CD4-positive, alpha-beta memory T cell (primary cell): ENCODE measurements around the gene RALGAPA1. TPM values are rescaled to one million over a fixed set of nuclear protein-coding genes. Genes with fewer than 3 reads are reported as not detected.

Experiments
- CTCF ChIA-PET: fragments of 350-600 bp; sonication (Branson Sonifier 250); formaldehyde crosslinking; loops from one replicate; lab custom pipeline; 2021; ENCODE audit warnings: inconsistent platforms; ENCODE audit not compliant: partially characterized antibody; lab: Charles Lee
- POLR2A ChIA-PET: fragments of 350-600 bp; sonication (Branson Sonifier 250); formaldehyde crosslinking; loops from one replicate; lab custom pipeline; 2021; ENCODE audit not compliant: partially characterized antibody; lab: Charles Lee
- DNase-seq, 5 donors: peaks; one replicate each; pipeline versions ENCODE4 v3.0.0 to v3.0.0-alpha.2; 2020 to 2022; ENCODE audit warnings: mixed read lengths in 1 of 5
- H3K27ac ChIP-seq: one replicate; pipeline ENCODE4 v1.7.0; 2013; ENCODE audit warnings: low read depth, low read length
- H3K27me3 ChIP-seq: 2 replicates; pipeline ENCODE4 v1.7.0; 2013; ENCODE audit warnings: mild to moderate bottlenecking, low read length, moderate library complexity; ENCODE audit not compliant: insufficient read depth
- H3K36me3 ChIP-seq: 2 replicates; pipeline ENCODE4 v1.7.0; 2013; ENCODE audit warnings: mild to moderate bottlenecking, low read length, moderate library complexity; ENCODE audit not compliant: insufficient read depth
- H3K4me1 ChIP-seq: 2 replicates; pipeline ENCODE4 v1.7.0; 2013; ENCODE audit warnings: mild to moderate bottlenecking, low read length, moderate library complexity; ENCODE audit not compliant: insufficient read depth
- H3K4me3 ChIP-seq, 2 donors: one replicate each; pipeline ENCODE4 v1.7.0; 2013; ENCODE audit warnings: low read length in 2 of 2, mild to moderate bottlenecking in 1 of 2
- H3K9me3 ChIP-seq, 2 donors: one replicate each; pipeline ENCODE4 v1.7.0; 2013; ENCODE audit warnings: low read length in 2 of 2, control low read depth in 1 of 2; ENCODE audit not compliant: control insufficient read depth in 1 of 2
- H3K27ac Mint-ChIP-seq, 7 donors: one replicate each; pipeline ENCODE4 v1.8.0; 2020 to 2021; ENCODE audit warnings: mixed read lengths in 7 of 7, mild to moderate bottlenecking in 6 of 7, inconsistent platforms in 3 of 7, moderate library complexity in 3 of 7
- H3K27me3 Mint-ChIP-seq, 2 donors: one replicate each; pipeline ENCODE4 v1.8.0; 2020 to 2021; ENCODE audit warnings: mixed read lengths in 2 of 2
- H3K36me3 Mint-ChIP-seq, 2 donors: one replicate each; pipeline ENCODE4 v1.8.0; 2020 to 2021; ENCODE audit warnings: mixed read lengths in 2 of 2, inconsistent platforms in 1 of 2, mild to moderate bottlenecking in 1 of 2
- H3K4me1 Mint-ChIP-seq, 4 donors: one replicate each; pipeline ENCODE4 v1.8.0; 2020 to 2021; ENCODE audit warnings: mixed read lengths in 4 of 4, mild to moderate bottlenecking in 1 of 4
- H3K4me3 Mint-ChIP-seq, 8 donors: one replicate each; pipeline ENCODE4 v1.8.0; 2020 to 2021; ENCODE audit warnings: mixed read lengths in 8 of 8, mild to moderate bottlenecking in 7 of 8, moderate library complexity in 6 of 8, inconsistent platforms in 3 of 8
- H3K9me3 Mint-ChIP-seq, 8 donors: one replicate each; pipeline ENCODE4 v1.8.0; 2020 to 2021; ENCODE audit warnings: mixed read lengths in 8 of 8, mild to moderate bottlenecking in 5 of 8, inconsistent platforms in 3 of 8, moderate library complexity in 1 of 8
- intact Hi-C: fragments of 100-400 bp; cut with micrococcal nuclease; formaldehyde crosslinking; loops from one replicate; pipeline ENCODE4 v1.15.1; 2023
- polyA plus RNA-seq, 2 donors: library from polyadenylated mRNA; unstranded; fragments of 300-500 nt; fragmentation: Illumina TruSeq; gene quantifications; one replicate each; pipeline ENCODE4 v1.2.3, GENCODE V29; 2021
- total RNA-seq, 2 experiments: library from RNA; stranded (reverse); gene quantifications; one replicate each; pipeline ENCODE4 v1.2.3, GENCODE V29; 2021

RALGAPA1 gene
- total and polyA plus RNA-seq, 4 experiments from 2014 or later: 15.1 to 66.0 (median 42.9) TPM

DNA sequence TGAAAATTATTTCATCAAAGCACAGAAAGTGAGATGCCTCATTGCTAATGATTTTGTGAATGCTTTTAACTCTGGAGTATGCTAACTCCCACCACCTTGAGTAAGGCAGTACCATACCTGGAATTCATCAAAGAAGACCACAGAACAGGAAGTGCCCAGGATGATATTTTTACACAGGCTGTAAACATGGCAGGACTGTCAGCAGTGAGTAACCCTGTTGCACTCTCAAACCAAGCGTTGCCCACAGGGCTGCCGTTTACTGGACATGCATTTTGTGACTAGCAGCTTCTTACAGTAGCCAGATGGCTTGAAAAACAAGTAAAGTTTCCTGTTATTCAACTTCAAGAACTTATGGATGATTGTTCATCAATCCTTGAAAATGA lies 42.4 kb downstream of the RALGAPA1 start:
- Histone ChIP-seq H3K36me3 (peaks cover 4% of the 10 kb centered on the region), H3K4me1 (peaks cover 19% of the 10 kb centered on the region), H3K4me3 (no peak overlapping the region), H3K27ac (no peak overlapping the region), H3K27me3 (no peaks in the 10 kb centered on the region), H3K9me3 (no peaks in the 10 kb centered on the region)
- ChIA-PET POLR2A (no interaction called here), CTCF (no interaction called here)
- no peak for DNase-seq
- intact Hi-C loops: no loop called here
- Mint-ChIP-seq H3K27ac (peak overlapping the region in 4 of 7 donors; percentile 29 to 53 (median 39)), H3K27me3 (no peaks in the 10 kb centered on the region), H3K9me3 (no peaks in the 10 kb centered on the region), H3K4me3 (peak overlapping the region in 3 of 8 donors; percentile 4 to 44 (median 36)), H3K4me1 (peaks cover 8 to 21% (median 15%) of the 10 kb centered on the region in 4 donors), H3K36me3 (peaks cover 14 to 27% of the 10 kb centered on the region in 2 donors)

DNA sequence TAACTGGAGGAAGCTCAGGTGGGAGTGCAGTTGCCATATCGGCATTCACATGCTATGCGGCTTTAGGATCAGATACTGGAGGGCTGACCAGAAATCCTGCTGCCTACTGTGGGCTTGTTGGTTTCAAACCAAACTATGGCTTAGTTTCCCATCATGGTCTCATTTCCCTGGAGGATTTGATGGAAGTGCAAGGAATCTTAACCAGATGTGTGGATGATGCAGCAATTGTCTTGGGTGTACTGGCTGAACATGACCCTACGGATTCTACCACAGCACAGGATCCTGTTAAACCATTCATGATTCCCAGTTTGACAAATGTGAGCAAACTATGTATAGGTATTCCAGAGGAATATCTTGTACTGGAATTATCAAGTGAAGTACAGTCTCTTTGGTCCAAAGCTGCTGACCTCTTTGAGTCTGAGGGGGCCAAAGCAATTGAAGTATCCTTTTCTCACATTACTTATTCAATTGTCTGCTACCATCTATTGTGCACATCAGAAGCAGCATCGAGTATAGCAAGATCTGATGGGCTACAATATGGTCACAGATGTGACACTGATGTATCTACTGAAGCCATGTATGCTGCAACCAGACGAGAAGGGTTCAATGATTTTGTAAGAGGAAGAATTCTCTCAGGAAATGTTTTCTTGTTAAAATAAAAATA lies 42.9 kb downstream of the RALGAPA1 start:
- no peaks in the 10 kb centered on the region for H3K27me3 Mint-ChIP-seq

DNA sequence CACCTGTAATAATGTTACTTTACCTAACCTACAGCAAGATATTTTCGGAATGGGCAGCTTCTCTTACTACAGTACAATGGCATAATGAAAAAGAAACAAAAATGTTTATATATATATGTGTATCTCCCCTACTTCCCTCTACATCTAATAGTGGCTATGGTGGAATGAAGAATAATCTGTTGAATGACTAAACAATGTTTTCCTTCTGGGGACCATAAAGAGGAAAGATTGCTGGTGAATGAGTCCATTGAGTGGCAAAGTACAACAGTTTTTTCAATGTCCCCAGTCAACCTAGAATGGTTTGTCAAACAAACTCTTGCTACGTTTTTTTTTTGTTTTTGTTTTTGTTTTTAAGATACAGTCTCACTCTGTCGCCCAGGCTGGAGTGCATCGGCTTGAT lies 47.2 kb downstream of the RALGAPA1 start:
- no peak overlapping the region for H3K27ac Mint-ChIP-seq
- Histone ChIP-seq H3K27ac (no peak overlapping the region), H3K4me1 (peaks cover 13% of the 10 kb centered on the region), H3K4me3 (no peak overlapping the region), H3K36me3 (peaks cover 4% of the 10 kb centered on the region), H3K27me3 (no peaks in the 10 kb centered on the region), H3K9me3 (no peaks in the 10 kb centered on the region)
- peaks cover 30 to 34% of the 10 kb centered on the region in 2 donors for H3K36me3 Mint-ChIP-seq
- H3K4me1 Mint-ChIP-seq: peaks cover 6 to 15% (median 9%) of the 10 kb centered on the region in 4 donors
- no peak overlapping the region for H3K4me3 Mint-ChIP-seq
- ChIA-PET CTCF (no interaction called here), POLR2A (interaction anchor here (1.0 kb wide), 1 partner anchor 19 kb away, joined by 3 read pairs; no protein-coding TSS in a partner anchor)
- H3K27me3 Mint-ChIP-seq: no peaks in the 10 kb centered on the region
- intact Hi-C loops: no loop called here
- no peaks in the 10 kb centered on the region for H3K9me3 Mint-ChIP-seq
- DNase-seq: no peak

More for the DNA sequence above, 42.9 kb downstream of the RALGAPA1 start:
- intact Hi-C loops: no loop called here
- peak overlapping the region in 2 of 8 donors; percentile 11 to 43 for H3K4me3 Mint-ChIP-seq
- CTCF ChIA-PET: no interaction called here
- H3K27ac Mint-ChIP-seq: peak overlapping the region in 2 of 7 donors; percentile 31 to 42
- H3K4me1 Mint-ChIP-seq: peaks cover 8 to 21% (median 15%) of the 10 kb centered on the region in 4 donors
- H3K27me3 ChIP-seq: no peaks in the 10 kb centered on the region
- H3K27ac ChIP-seq: no peak overlapping the region
- no peaks in the 10 kb centered on the region for H3K9me3 ChIP-seq
- H3K4me3 ChIP-seq: no peak overlapping the region
- peaks cover 19% of the 10 kb centered on the region for H3K4me1 ChIP-seq
- POLR2A ChIA-PET: interaction anchor here (1.2 kb wide), 1 partner anchor 8 kb away, joined by 3 read pairs; no protein-coding TSS in a partner anchor
- H3K36me3 ChIP-seq: peaks cover 4% of the 10 kb centered on the region
- peaks cover 19 to 27% of the 10 kb centered on the region in 2 donors for H3K36me3 Mint-ChIP-seq
- no peak for DNase-seq
- H3K9me3 Mint-ChIP-seq: no peaks in the 10 kb centered on the region

DNA sequence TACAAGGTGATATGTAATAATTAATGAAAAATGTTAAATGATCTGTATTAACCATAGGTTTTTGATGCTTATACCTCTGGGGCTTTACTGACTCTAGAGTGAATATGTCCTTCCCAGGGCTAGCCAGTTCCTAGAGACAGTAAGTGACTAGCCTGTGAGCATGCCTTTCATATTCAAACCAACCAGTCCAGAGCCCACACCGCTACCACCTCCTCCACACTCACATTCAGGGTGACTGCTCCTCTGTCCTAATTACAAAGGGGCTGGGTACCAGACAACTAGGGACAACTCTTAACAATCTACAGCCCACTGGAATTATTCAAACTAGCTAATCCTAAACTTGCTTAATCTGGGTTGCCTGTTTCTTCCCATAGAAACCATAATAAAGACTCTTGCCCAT lies 49.0 kb downstream of the RALGAPA1 start:
- no peaks in the 10 kb centered on the region for H3K4me1 ChIP-seq
- H3K9me3 ChIP-seq: no peaks in the 10 kb centered on the region
- no peak overlapping the region for H3K27ac Mint-ChIP-seq
- H3K27me3 ChIP-seq: no peaks in the 10 kb centered on the region
- peaks cover 3% of the 10 kb centered on the region for H3K36me3 ChIP-seq
- ChIA-PET POLR2A (no interaction called here), CTCF (no interaction called here)
- no peak overlapping the region for H3K4me3 Mint-ChIP-seq
- DNase-seq: no peak
- no peak overlapping the region for H3K4me3 ChIP-seq
- no peaks in the 10 kb centered on the region for H3K4me1 Mint-ChIP-seq
- H3K9me3 Mint-ChIP-seq: no peaks in the 10 kb centered on the region
- H3K27me3 Mint-ChIP-seq: no peaks in the 10 kb centered on the region
- H3K27ac ChIP-seq: no peak overlapping the region
- intact Hi-C loops: no loop called here
- peaks cover 37 to 40% of the 10 kb centered on the region in 2 donors for H3K36me3 Mint-ChIP-seq

DNA sequence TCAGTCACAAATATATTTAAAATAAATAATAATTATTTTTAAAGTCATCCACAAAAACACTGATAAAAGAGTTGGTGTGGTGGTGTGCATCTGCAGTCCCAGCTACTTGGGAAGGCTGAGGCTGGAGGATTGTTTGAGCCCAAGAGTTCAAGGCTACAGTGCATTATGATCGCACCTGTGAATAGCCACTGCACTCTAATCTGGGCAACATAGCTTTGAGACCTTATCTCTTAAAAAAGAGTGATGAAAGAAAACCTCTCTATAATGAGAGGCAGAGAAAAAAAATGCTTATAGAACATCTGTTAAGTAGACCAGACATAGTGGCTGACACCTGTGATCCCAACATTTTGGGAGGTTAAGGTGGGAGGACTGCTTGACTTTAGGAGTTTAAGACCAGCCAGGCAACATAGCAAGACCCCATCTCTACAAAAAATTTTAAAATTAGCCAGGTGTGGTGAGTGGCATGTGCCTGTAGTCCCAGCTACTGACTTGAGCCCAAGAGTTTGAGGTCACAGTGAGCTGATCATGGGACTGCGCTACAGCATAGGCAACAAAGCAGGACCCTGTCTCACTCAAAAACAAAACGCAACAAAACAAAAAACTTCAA lies 50.5 kb downstream of the RALGAPA1 start:
- Histone ChIP-seq H3K4me1 (no peaks in the 10 kb centered on the region), H3K36me3 (peaks cover 3% of the 10 kb centered on the region), H3K9me3 (no peaks in the 10 kb centered on the region), H3K27ac (no peak overlapping the region), H3K4me3 (no peak overlapping the region), H3K27me3 (no peaks in the 10 kb centered on the region)
- DNase-seq: no peak
- Mint-ChIP-seq H3K9me3 (no peaks in the 10 kb centered on the region), H3K4me1 (no peaks in the 10 kb centered on the region), H3K4me3 (no peak overlapping the region), H3K36me3 (peaks cover 51% of the 10 kb centered on the region in 2 donors), H3K27me3 (no peaks in the 10 kb centered on the region), H3K27ac (no peak overlapping the region)
- intact Hi-C loops: no loop called here
- ChIA-PET CTCF (no interaction called here), POLR2A (no interaction called here)

DNA sequence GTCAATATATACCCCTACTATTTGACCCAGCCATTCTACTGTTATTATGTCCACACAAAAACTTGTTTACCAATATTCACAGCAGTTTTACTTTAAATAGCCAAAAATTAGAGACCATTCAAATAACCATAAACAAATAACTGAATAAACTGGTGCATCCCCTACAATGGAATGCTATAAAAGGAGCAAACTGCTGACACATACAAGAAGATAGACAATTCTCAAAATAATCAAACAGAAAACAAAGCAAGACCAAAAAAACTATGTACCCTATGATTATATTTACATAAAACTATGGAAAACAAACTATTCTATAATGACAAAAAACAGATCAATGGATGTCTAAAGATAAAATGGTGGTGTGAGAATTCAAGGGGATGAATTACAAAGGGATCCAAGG lies 54.4 kb downstream of the RALGAPA1 start:
- no peak for DNase-seq
- Mint-ChIP-seq H3K36me3 (peaks cover 52 to 63% of the 10 kb centered on the region in 2 donors), H3K27ac (no peak overlapping the region), H3K4me3 (no peak overlapping the region), H3K4me1 (no peaks in the 10 kb centered on the region), H3K27me3 (no peaks in the 10 kb centered on the region), H3K9me3 (no peaks in the 10 kb centered on the region)
- H3K9me3 ChIP-seq: no peaks in the 10 kb centered on the region
- peaks cover 8% of the 10 kb centered on the region for H3K36me3 ChIP-seq
- H3K4me3 ChIP-seq: no peak overlapping the region
- intact Hi-C loops: no loop called here
- ChIA-PET CTCF (no interaction called here), POLR2A (no interaction called here)
- H3K27me3 ChIP-seq: no peaks in the 10 kb centered on the region
- no peak overlapping the region for H3K27ac ChIP-seq
- no peaks in the 10 kb centered on the region for H3K4me1 ChIP-seq

DNA sequence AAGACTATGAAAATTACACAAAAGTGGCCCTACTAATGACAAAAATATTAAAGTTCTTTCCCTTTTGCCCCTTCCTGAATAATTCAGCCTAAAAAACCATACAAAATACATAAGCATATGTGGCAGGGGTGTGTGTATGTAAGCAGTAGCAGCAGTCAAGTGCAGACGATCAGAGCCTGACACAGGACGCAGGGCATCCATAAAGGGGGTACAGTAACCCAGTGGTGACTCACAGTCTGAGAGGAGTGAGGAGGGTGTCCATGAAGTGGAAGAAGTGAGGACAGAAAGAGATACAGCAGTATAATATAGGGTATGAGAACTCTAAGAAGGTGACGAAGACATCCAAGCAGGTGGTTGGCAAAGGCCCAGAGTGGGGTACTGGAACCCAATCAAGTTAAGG lies 56.7 kb downstream of the RALGAPA1 start:
- no peaks in the 10 kb centered on the region for H3K4me1 Mint-ChIP-seq
- H3K4me3 Mint-ChIP-seq: no peak overlapping the region
- no peaks in the 10 kb centered on the region for H3K27me3 ChIP-seq
- no peak overlapping the region for H3K27ac Mint-ChIP-seq
- H3K27me3 Mint-ChIP-seq: no peaks in the 10 kb centered on the region
- CTCF ChIA-PET: no interaction called here
- no peak overlapping the region for H3K27ac ChIP-seq
- intact Hi-C loops: no loop called here
- POLR2A ChIA-PET: no interaction called here
- H3K4me3 ChIP-seq: no peak overlapping the region
- no peaks in the 10 kb centered on the region for H3K9me3 ChIP-seq
- H3K9me3 Mint-ChIP-seq: no peaks in the 10 kb centered on the region
- H3K4me1 ChIP-seq: no peaks in the 10 kb centered on the region
- H3K36me3 Mint-ChIP-seq: peaks cover 54 to 66% of the 10 kb centered on the region in 2 donors
- peaks cover 10% of the 10 kb centered on the region for H3K36me3 ChIP-seq
- no peak for DNase-seq
